ENCODE measurements around the gene LRP1B. TPM values are rescaled to one million over a fixed set of nuclear protein-coding genes. Genes with fewer than 3 reads are reported as not detected.

Gene LRP1B
- total RNA-seq, 1 donor from 2014 or later, result 0.25 TPM

GRCh38 chr2:142134911-142135310, 4.1 kb upstream of the LRP1B start:
- H3K4me3 Mint-ChIP-seq (ENCODE audit: unreplicated experiment), result no peak overlapping the region
- no peaks in the 10 kb centered on the region for H3K9me3 Mint-ChIP-seq (ENCODE audit: low read depth)
- no peaks in the 10 kb centered on the region for H3K36me3 Mint-ChIP-seq (ENCODE audit: low read depth)
- peaks cover 17% of the 10 kb centered on the region for H3K4me1 Mint-ChIP-seq (ENCODE audit: low read depth)
- TF ChIP-seq CTCF (IDR thresholded peaks at IDR 0.05), result no peak
- no peak overlapping the region for H3K27ac Mint-ChIP-seq (ENCODE audit: unreplicated experiment)
- no peak for DNase-seq (ENCODE audit: low spot score)
- H3K27me3 Mint-ChIP-seq (ENCODE audit: low read depth), result peaks cover 11% of the 10 kb centered on the region

DNA sequence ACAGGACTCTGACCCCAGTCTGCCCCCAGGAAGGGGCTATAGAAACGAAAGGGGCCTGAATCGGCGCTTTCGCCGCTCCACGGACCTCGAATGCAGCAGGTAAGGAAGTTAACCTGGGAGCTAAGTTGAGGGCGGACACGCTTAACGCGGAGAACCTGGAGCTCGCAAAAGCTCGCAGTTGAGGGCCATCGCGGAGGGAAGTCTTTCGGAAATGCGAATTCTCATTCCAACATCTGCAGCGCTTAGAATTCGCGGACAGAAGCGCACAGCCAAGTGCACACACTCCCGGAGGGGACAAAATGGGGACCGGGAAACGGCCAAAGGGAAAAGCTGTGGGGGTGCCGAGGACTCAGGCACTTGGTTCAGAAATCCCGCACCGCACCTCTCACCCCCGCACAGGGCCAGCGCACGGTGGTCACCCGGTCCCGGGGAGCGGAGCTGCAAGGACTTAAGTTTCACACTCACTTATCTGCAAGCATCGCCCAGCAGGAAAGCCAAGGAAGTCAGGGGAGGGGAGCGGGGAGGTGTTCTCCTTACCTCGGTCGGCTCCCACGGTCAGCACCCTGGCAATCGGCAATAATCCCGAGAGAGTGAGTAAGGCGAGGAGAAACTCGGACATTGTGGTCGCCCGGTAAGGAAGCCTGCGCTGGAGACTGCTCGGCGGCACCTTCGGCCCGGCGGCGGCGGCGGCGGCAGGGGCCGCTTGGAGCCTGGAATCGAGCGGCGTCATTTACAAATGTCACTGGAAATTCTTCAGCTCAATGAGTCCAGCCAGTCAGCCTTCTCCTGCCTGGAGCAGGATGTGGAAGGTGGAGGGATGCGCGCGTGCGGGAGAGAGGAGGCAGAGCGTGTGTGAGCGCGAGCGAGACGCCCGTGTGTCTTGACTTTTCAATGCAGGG, 456 bp downstream of the LRP1B start:
- no peak for TF ChIP-seq CTCF (IDR thresholded peaks at IDR 0.05)
- Mint-ChIP-seq H3K27me3 (ENCODE audit: low read depth) (peaks cover 27% of the 10 kb centered on the region), H3K36me3 (ENCODE audit: low read depth) (no peaks in the 10 kb centered on the region), H3K4me1 (ENCODE audit: low read depth) (peaks cover 20% of the 10 kb centered on the region), H3K4me3 (ENCODE audit: unreplicated experiment) (peak overlapping the region; percentile 87), H3K27ac (ENCODE audit: unreplicated experiment) (peak overlapping the region; percentile 78), H3K9me3 (ENCODE audit: low read depth) (no peaks in the 10 kb centered on the region)
- DNase-seq (ENCODE audit: low spot score), result peak; percentile 79

DNA sequence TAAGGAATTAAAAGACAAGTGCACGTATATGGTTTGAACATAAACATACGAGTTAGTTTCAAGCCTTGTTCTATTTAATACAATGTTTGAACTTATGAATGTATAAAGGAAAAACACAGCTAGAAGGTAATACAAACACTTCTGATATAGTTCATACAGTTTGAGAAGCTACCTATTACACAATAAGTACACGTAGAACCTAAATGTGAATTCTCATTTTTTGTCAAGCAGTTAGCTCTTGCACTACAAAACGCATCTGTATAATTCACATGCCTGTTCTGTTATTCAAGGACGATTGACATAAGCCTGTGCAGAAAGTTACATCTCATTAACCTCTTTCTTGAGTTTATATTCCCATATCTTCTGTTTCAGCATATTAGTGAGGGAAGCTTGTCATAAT, 2.7 kb downstream of the LRP1B start:
- no peak for DNase-seq (ENCODE audit: low spot score)
- H3K27ac Mint-ChIP-seq (ENCODE audit: unreplicated experiment), result no peak overlapping the region
- peaks cover 23% of the 10 kb centered on the region for H3K27me3 Mint-ChIP-seq (ENCODE audit: low read depth)
- no peaks in the 10 kb centered on the region for H3K9me3 Mint-ChIP-seq (ENCODE audit: low read depth)
- H3K4me3 Mint-ChIP-seq (ENCODE audit: unreplicated experiment), result no peak overlapping the region
- TF ChIP-seq CTCF (IDR thresholded peaks at IDR 0.05), result no peak
- peaks cover 20% of the 10 kb centered on the region for H3K4me1 Mint-ChIP-seq (ENCODE audit: low read depth)
- H3K36me3 Mint-ChIP-seq (ENCODE audit: low read depth), result no peaks in the 10 kb centered on the region

- no peak overlapping the region for H3K4me3 Mint-ChIP-seq (ENCODE audit: unreplicated experiment)
- H3K36me3 Mint-ChIP-seq (ENCODE audit: low read depth), result no peaks in the 10 kb centered on the region
- peaks cover 20% of the 10 kb centered on the region for H3K4me1 Mint-ChIP-seq (ENCODE audit: low read depth)
- no peaks in the 10 kb centered on the region for H3K9me3 Mint-ChIP-seq (ENCODE audit: low read depth)
- no peak for DNase-seq (ENCODE audit: low spot score)
- no peak overlapping the region for H3K27ac Mint-ChIP-seq (ENCODE audit: unreplicated experiment)
- TF ChIP-seq CTCF (IDR thresholded peaks at IDR 0.05), result no peak
- H3K27me3 Mint-ChIP-seq (ENCODE audit: low read depth), result peaks cover 20% of the 10 kb centered on the region
These were observed 3.6 kb downstream of the LRP1B start for GRCh38 chr2:142127248-142127647.

DNA sequence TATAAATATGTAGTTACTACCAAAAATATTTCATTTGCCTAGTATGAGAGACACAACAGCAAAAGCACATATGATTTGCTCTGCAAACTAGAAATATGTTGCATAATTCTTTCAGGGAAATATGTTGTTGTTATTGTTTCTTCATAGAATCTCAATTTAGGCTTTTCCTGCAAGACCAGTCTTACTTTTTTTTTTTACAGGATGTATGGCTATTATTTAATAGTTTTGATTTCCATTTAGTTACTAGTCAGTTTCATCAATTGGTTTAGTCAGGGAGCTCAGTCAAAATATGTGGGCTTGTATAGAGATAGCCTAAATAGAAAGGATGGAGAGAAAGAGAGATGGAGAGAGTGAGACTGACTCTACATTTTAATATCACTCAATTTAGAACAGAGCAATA, 6.1 kb downstream of the LRP1B start:
- H3K4me1 Mint-ChIP-seq (ENCODE audit: low read depth), result peaks cover 5% of the 10 kb centered on the region
- H3K4me3 Mint-ChIP-seq (ENCODE audit: unreplicated experiment), result no peak overlapping the region
- H3K27ac Mint-ChIP-seq (ENCODE audit: unreplicated experiment), result no peak overlapping the region
- H3K9me3 Mint-ChIP-seq (ENCODE audit: low read depth), result no peaks in the 10 kb centered on the region
- TF ChIP-seq CTCF (IDR thresholded peaks at IDR 0.05), result no peak
- no peaks in the 10 kb centered on the region for H3K36me3 Mint-ChIP-seq (ENCODE audit: low read depth)
- peaks cover 14% of the 10 kb centered on the region for H3K27me3 Mint-ChIP-seq (ENCODE audit: low read depth)
- DNase-seq (ENCODE audit: low spot score), result no peak
